ENCODE measurements around the gene FHOD1.
A peak's percentile ranks its signal among the peaks of the same experiment; 100 is the strongest.

The FHOD1 gene

GRCh38 chr16:67206129-67206837 is 41.0 kb downstream of the FHOD1 start:
- no peak for DNase-seq

- no peak for DNase-seq
These were observed 43.2 kb downstream of the FHOD1 start for GRCh38 chr16:67204076-67204475.

- no peak for DNase-seq
These were observed 44.3 kb downstream of the FHOD1 start for GRCh38 chr16:67202956-67203493.

- no peak for DNase-seq
These were observed 44.9 kb downstream of the FHOD1 start for GRCh38 chr16:67202426-67202825.

GRCh38 chr16:67201411-67202345 is 45.6 kb downstream of the FHOD1 start:
- no peak for DNase-seq

GRCh38 chr16:67200491-67200890 is 46.8 kb downstream of the FHOD1 start:
- DNase-seq = no peak

- no peak for DNase-seq
These were observed 47.5 kb downstream of the FHOD1 start for GRCh38 chr16:67199808-67200198.

GRCh38 chr16:67199011-67199807 is 48.1 kb downstream of the FHOD1 start, which contains the start of gene ELMO3:
Gene ELMO3, plus strand, starts transcription at chr16:67199131. Its CDS starts 196 bp downstream, at chr16:67199327.
- DNase-seq = no peak

GRCh38 chr16:67198238-67198734 is 49.0 kb downstream of the FHOD1 start:
- peak; percentile 29 to 39 for DNase-seq

GRCh38 chr16:67197704-67198103 is 49.6 kb downstream of the FHOD1 start:
- DNase-seq = no peak

GRCh38 chr16:67196881-67197280 is 50.4 kb downstream of the FHOD1 start:
- no peak for DNase-seq

GRCh38 chr16:67195676-67196075 is 51.6 kb downstream of the FHOD1 start:
- no peak for DNase-seq

GRCh38 chr16:67194260-67194659 is 53.0 kb downstream of the FHOD1 start:
- no peak for DNase-seq

GRCh38 chr16:67193536-67193935 is 53.7 kb downstream of the FHOD1 start:
- DNase-seq = no peak

GRCh38 chr16:67192781-67193361 is 54.4 kb downstream of the FHOD1 start:
- no peak for DNase-seq

- peak; percentile 88 to 89 for DNase-seq
These were observed 55.1 kb downstream of the FHOD1 start, which contains the start of gene E2F4 for GRCh38 chr16:67191995-67192681. Gene E2F4, plus strand, starts transcription at chr16:67192155. Its CDS starts 73 bp downstream, at chr16:67192228.

GRCh38 chr16:67191411-67191994 is 55.8 kb downstream of the FHOD1 start:
- DNase-seq = no peak

GRCh38 chr16:67190448-67191399 is 56.6 kb downstream of the FHOD1 start:
- DNase-seq = no peak

- no peak for DNase-seq
These were observed 57.2 kb downstream of the FHOD1 start, which contains the start of gene EXOC3L1 for GRCh38 chr16:67190041-67190440. Gene EXOC3L1, minus strand, starts transcription at chr16:67190136. Its CDS starts 460 bp downstream, at chr16:67189676.

GRCh38 chr16:67188798-67189197 is 58.5 kb downstream of the FHOD1 start:
- no peak for DNase-seq

Measured in CD4-positive, alpha-beta T cell treated with Interleukin-4 for 1 hour (primary cell).